ENCODE measurements around the gene PTPRD. TPM values are rescaled to one million over a fixed set of nuclear protein-coding genes. Genes with fewer than 3 reads are reported as not detected.
A peak's percentile ranks its signal among the peaks of the same experiment; 100 is the strongest.

Gene PTPRD
- polyA plus RNA-seq, 1 donor, result 55.8 TPM

- DNase-seq (ENCODE audit: low read depth), result no peak
Observed at GRCh38 chr9:9893837-9894236, 719.0 kb downstream of the PTPRD start.

GRCh38 chr9:9892217-9892616 lies 720.6 kb downstream of the PTPRD start:
- no peak for DNase-seq (ENCODE audit: low read depth)

- DNase-seq (ENCODE audit: low read depth), result no peak
Observed at GRCh38 chr9:9881692-9882091, 731.1 kb downstream of the PTPRD start.

- no peak for DNase-seq (ENCODE audit: low read depth)
Observed at GRCh38 chr9:9874270-9874669, 738.5 kb downstream of the PTPRD start.

GRCh38 chr9:9862235-9862810 lies 750.5 kb downstream of the PTPRD start:
- no peak for DNase-seq (ENCODE audit: low read depth)

- no peak for DNase-seq (ENCODE audit: low read depth)
Observed at GRCh38 chr9:9855177-9856078, 757.4 kb downstream of the PTPRD start.

- DNase-seq (ENCODE audit: low read depth), result no peak
Observed at GRCh38 chr9:9847750-9848149, 765.1 kb downstream of the PTPRD start.

- DNase-seq (ENCODE audit: low read depth), result no peak
Observed at GRCh38 chr9:9846557-9846956, 766.2 kb downstream of the PTPRD start.

GRCh38 chr9:9820436-9820835 lies 792.4 kb downstream of the PTPRD start:
- DNase-seq (ENCODE audit: low read depth), result no peak

GRCh38 chr9:9819886-9820285 lies 792.9 kb downstream of the PTPRD start:
- no peak for DNase-seq (ENCODE audit: low read depth)

- DNase-seq (ENCODE audit: low read depth), result no peak
Observed at GRCh38 chr9:9817176-9817575, 795.6 kb downstream of the PTPRD start.

- no peak for DNase-seq (ENCODE audit: low read depth)
Observed at GRCh38 chr9:9804109-9804508, 808.7 kb downstream of the PTPRD start.

- no peak for DNase-seq (ENCODE audit: low read depth)
Observed at GRCh38 chr9:9799287-9799686, 813.5 kb downstream of the PTPRD start.

- DNase-seq (ENCODE audit: low read depth), result no peak
Observed at GRCh38 chr9:9792144-9792857, 820.5 kb downstream of the PTPRD start.

- no peak for DNase-seq (ENCODE audit: low read depth)
Observed at GRCh38 chr9:9791611-9792010, 821.2 kb downstream of the PTPRD start.

- peak; percentile 9 for DNase-seq (ENCODE audit: low read depth)
Observed at GRCh38 chr9:9790216-9790872, 822.5 kb downstream of the PTPRD start.

- DNase-seq (ENCODE audit: low read depth), result no peak
Observed at GRCh38 chr9:9783711-9784110, 829.1 kb downstream of the PTPRD start.

GRCh38 chr9:9783211-9783610 lies 829.6 kb downstream of the PTPRD start:
- DNase-seq (ENCODE audit: low read depth), result no peak

- no peak for DNase-seq (ENCODE audit: low read depth)
Observed at GRCh38 chr9:9778293-9778692, 834.5 kb downstream of the PTPRD start.

- no peak for DNase-seq (ENCODE audit: low read depth)
Observed at GRCh38 chr9:9774471-9774870, 838.3 kb downstream of the PTPRD start.

- no peak for DNase-seq (ENCODE audit: low read depth)
Observed at GRCh38 chr9:9771314-9771713, 841.5 kb downstream of the PTPRD start.

GRCh38 chr9:9764821-9765220 lies 848.0 kb downstream of the PTPRD start:
- no peak for DNase-seq (ENCODE audit: low read depth)

Data from forelimb muscle (tissue), 1 donor.